ENCODE results near the gene CTSZ.
"Not testable (repeated sequence)": the region's sequence is repeated elsewhere in the genome, so short reads cannot be mapped to it uniquely, and the experiment has no call there.

The CTSZ gene

GRCh38 chr20:58987790-58988564 lies 19.1 kb downstream of the CTSZ start:
- FAIRE-seq (no peak), DNase-seq (ENCODE audit: insufficient read length, low spot score) (no peak)
- TF ChIP-seq POLR2AphosphoS5 (IDR thresholded peaks at IDR 0.05; ENCODE audit: low read depth, low read length) (no peak), POU2F2 (IDR thresholded peaks at IDR 0.05; ENCODE audit: low read depth, low read length) (no peak), POLR2A (IDR thresholded peaks at IDR 0.05; ENCODE audit: low read depth, low read length) (no peak)

- TF ChIP-seq POLR2A (IDR thresholded peaks at IDR 0.05; ENCODE audit: low read depth, low read length) (no peak), SPI1 (IDR thresholded peaks at IDR 0.05; ENCODE audit: low read depth, low read length) (no peak), PAX5 (IDR thresholded peaks at IDR 0.05; ENCODE audit: insufficient read depth, low read length, severe bottlenecking) (no peak), TAF1 (IDR thresholded peaks at IDR 0.05; ENCODE audit: low read depth, low read length) (no peak), POU2F2 (IDR thresholded peaks at IDR 0.05; ENCODE audit: low read depth, low read length) (no peak), POLR2AphosphoS5 (IDR thresholded peaks at IDR 0.05; ENCODE audit: low read depth, low read length) (no peak)
- no peak for DNase-seq (ENCODE audit: insufficient read length, low spot score)
- FAIRE-seq, result no peak
These were observed 20.0 kb downstream of the CTSZ start for GRCh38 chr20:58986968-58987517.

- no peak for TF ChIP-seq SPI1 (IDR thresholded peaks at IDR 0.05; ENCODE audit: low read depth, low read length)
- no peak for TF ChIP-seq POLR2A (IDR thresholded peaks at IDR 0.05; ENCODE audit: low read depth, low read length)
- no peak for TF ChIP-seq POU2F2 (IDR thresholded peaks at IDR 0.05; ENCODE audit: low read depth, low read length)
- TF ChIP-seq PAX5 (IDR thresholded peaks at IDR 0.05; ENCODE audit: insufficient read depth, low read length, severe bottlenecking), result no peak
- no peak for DNase-seq (ENCODE audit: insufficient read length, low spot score)
- no peak for FAIRE-seq
These were observed 20.6 kb downstream of the CTSZ start for GRCh38 chr20:58986286-58986967.

GRCh38 chr20:58985656-58986055 lies 21.4 kb downstream of the CTSZ start:
- TF ChIP-seq PAX5 (IDR thresholded peaks at IDR 0.05; ENCODE audit: insufficient read depth, low read length, severe bottlenecking) (no peak), POLR2AphosphoS5 (IDR thresholded peaks at IDR 0.05; ENCODE audit: low read depth, low read length) (no peak), POLR2A (IDR thresholded peaks at IDR 0.05; ENCODE audit: low read depth, low read length) (no peak)
- FAIRE-seq (no peak), DNase-seq (ENCODE audit: insufficient read length, low spot score) (no peak)

- DNase-seq (ENCODE audit: insufficient read length, low spot score) (no peak), FAIRE-seq (no peak)
- no peak for TF ChIP-seq POLR2A (IDR thresholded peaks at IDR 0.05; ENCODE audit: low read depth, low read length)
- no peak for TF ChIP-seq TAF1 (IDR thresholded peaks at IDR 0.05; ENCODE audit: low read depth, low read length)
- no peak for TF ChIP-seq POU2F2 (IDR thresholded peaks at IDR 0.05; ENCODE audit: low read depth, low read length)
- no peak for TF ChIP-seq PAX5 (IDR thresholded peaks at IDR 0.05; ENCODE audit: insufficient read depth, low read length, severe bottlenecking)
- no peak for TF ChIP-seq POLR2AphosphoS5 (IDR thresholded peaks at IDR 0.05; ENCODE audit: low read depth, low read length)
- TF ChIP-seq SPI1 (IDR thresholded peaks at IDR 0.05; ENCODE audit: low read depth, low read length), result no peak
These were observed 22.4 kb downstream of the CTSZ start for GRCh38 chr20:58984691-58985090.

GRCh38 chr20:58983115-58983468 lies 24.0 kb downstream of the CTSZ start:
- DNase-seq (ENCODE audit: insufficient read length, low spot score); FAIRE-seq: not testable (repeated sequence)

GRCh38 chr20:58982406-58983114 lies 24.5 kb downstream of the CTSZ start:
- DNase-seq (ENCODE audit: insufficient read length, low spot score) (no peak), FAIRE-seq (no peak)
- TF ChIP-seq SPI1 (IDR thresholded peaks at IDR 0.05; ENCODE audit: low read depth, low read length) (no peak), POLR2A (IDR thresholded peaks at IDR 0.05; ENCODE audit: low read depth, low read length) (no peak), TAF1 (IDR thresholded peaks at IDR 0.05; ENCODE audit: low read depth, low read length) (no peak), POU2F2 (IDR thresholded peaks at IDR 0.05; ENCODE audit: low read depth, low read length) (no peak), POLR2AphosphoS5 (IDR thresholded peaks at IDR 0.05; ENCODE audit: low read depth, low read length) (no peak), PAX5 (IDR thresholded peaks at IDR 0.05; ENCODE audit: insufficient read depth, low read length, severe bottlenecking) (no peak)

- FAIRE-seq (no peak), DNase-seq (ENCODE audit: insufficient read length, low spot score) (no peak)
- TF ChIP-seq SPI1 (IDR thresholded peaks at IDR 0.05; ENCODE audit: low read depth, low read length), result no peak
- no peak for TF ChIP-seq POLR2A (IDR thresholded peaks at IDR 0.05; ENCODE audit: low read depth, low read length)
- no peak for TF ChIP-seq PAX5 (IDR thresholded peaks at IDR 0.05; ENCODE audit: insufficient read depth, low read length, severe bottlenecking)
- no peak for TF ChIP-seq POLR2AphosphoS5 (IDR thresholded peaks at IDR 0.05; ENCODE audit: low read depth, low read length)
- no peak for TF ChIP-seq TAF1 (IDR thresholded peaks at IDR 0.05; ENCODE audit: low read depth, low read length)
- no peak for TF ChIP-seq POU2F2 (IDR thresholded peaks at IDR 0.05; ENCODE audit: low read depth, low read length)
These were observed 25.3 kb downstream of the CTSZ start for GRCh38 chr20:58981628-58982364.
